DMS 273 (cell line): ENCODE data around the gene YJEFN3.

Experiments
- DNase-seq: peaks from one replicate; lab custom pipeline; 2025; ENCODE audit not compliant: unreplicated experiment; lab: John Stamatoyannopoulos, UW

YJEFN3 gene

GRCh38 chr19:19517235-19517619, 11.5 kb upstream of the YJEFN3 start:
- DNase-seq = no peak

GRCh38 chr19:19520989-19521388, 7.7 kb upstream of the YJEFN3 start:
- no peak for DNase-seq

- no peak for DNase-seq
These were observed 5.5 kb upstream of the YJEFN3 start for GRCh38 chr19:19523177-19523576.

- DNase-seq = no peak
These were observed 4.7 kb upstream of the YJEFN3 start for GRCh38 chr19:19524053-19524452.

GRCh38 chr19:19525611-19526380, 2.9 kb upstream of the YJEFN3 start:
- no peak for DNase-seq

- no peak for DNase-seq
These were observed 1.9 kb upstream of the YJEFN3 start for GRCh38 chr19:19526581-19527370.

- DNase-seq = no peak
These were observed 1.4 kb upstream of the YJEFN3 start for GRCh38 chr19:19527371-19527656.

GRCh38 chr19:19527674-19528625, 761 bp upstream of the YJEFN3 start:
- DNase-seq = no peak

GRCh38 chr19:19529783-19530422, 1.2 kb downstream of the YJEFN3 start:
- DNase-seq = no peak

- DNase-seq = peak; percentile 45
These were observed 1.7 kb downstream of the YJEFN3 start for GRCh38 chr19:19530423-19530804.

- DNase-seq = no peak
These were observed 2.2 kb downstream of the YJEFN3 start for GRCh38 chr19:19530889-19531288.

- peak; percentile 94 for DNase-seq
These were observed 3.5 kb downstream of the YJEFN3 start for GRCh38 chr19:19531951-19532805.

- peak; percentile 44 for DNase-seq
These were observed 4.3 kb downstream of the YJEFN3 start for GRCh38 chr19:19532806-19533701.

GRCh38 chr19:19533841-19534240, 5.1 kb downstream of the YJEFN3 start:
- peak; percentile 37 for DNase-seq

GRCh38 chr19:19534556-19535265, 6.0 kb downstream of the YJEFN3 start:
- DNase-seq = no peak

- DNase-seq = no peak
These were observed 6.8 kb downstream of the YJEFN3 start for GRCh38 chr19:19535311-19536191.
